PC-9 (cell line): ENCODE results near the gene RUNX3. TPM values are rescaled to one million over a fixed set of nuclear protein-coding genes. Genes with fewer than 3 reads are reported as not detected.

Experiments
- BruUV-seq: library from RNA; stranded (reverse); fragments of 400-500 nt; replicated peaks from 2 replicates; lab custom pipeline; 2021; lab: Mats Ljungman, UMichigan
- CTCF ChIA-PET: fragments of 300-600 bp; sonication (Branson Sonifier 250); formaldehyde crosslinking; loops from one replicate; lab custom pipeline; 2022; ENCODE audit warnings: antibody characterized with exemption; lab: Charles Lee
- POLR2A ChIA-PET: fragments of 300-600 bp; sonication (Branson Sonifier 250); formaldehyde crosslinking; loops from one replicate; lab custom pipeline; 2022; ENCODE audit warnings: antibody characterized with exemption; ENCODE audit not compliant: unreplicated experiment; lab: Charles Lee
- DNase-seq, 2 experiments: peaks; one replicate each; pipeline versions ENCODE4 v3.0.0 to v3.0.0-alpha.2; 2015 to 2022; ENCODE audit warnings: mixed read lengths in 1 of 2
- H2AFZ ChIP-seq: fragments of 200-600 bp; sonication (generic); 2 replicates; pipeline ENCODE4 v1.8.1; 2017; ENCODE audit warnings: antibody characterized with exemption
- H3F3A ChIP-seq: fragments of 200-600 bp; sonication (generic); 2 replicates; pipeline ENCODE4 v1.8.1; 2017; ENCODE audit warnings: antibody characterized with exemption, mild to moderate bottlenecking, low read depth; ENCODE audit not compliant: insufficient read depth
- H3K27ac ChIP-seq: fragments of 200-600 bp; sonication (generic); 2 replicates; pipeline ENCODE4 v1.6.1; 2016; ENCODE audit warnings: mixed run types
- H3K27me3 ChIP-seq: fragments of 200-600 bp; sonication (generic); 2 replicates; pipeline ENCODE4 v1.6.1; 2016; ENCODE audit warnings: low read depth, mixed run types; ENCODE audit not compliant: insufficient read depth
- H3K36me3 ChIP-seq: fragments of 200-600 bp; sonication (generic); 2 replicates; pipeline ENCODE4 v1.6.1; 2016; ENCODE audit warnings: low read depth, mixed run types
- H3K4me1 ChIP-seq: fragments of 200-600 bp; sonication (generic); replicated peaks from 2 replicates; pipeline ENCODE4 v1.6.1; 2016; ENCODE audit warnings: mixed run types; ENCODE audit not compliant: insufficient read depth
- H3K4me2 ChIP-seq: fragments of 200-600 bp; sonication (generic); 2 replicates; pipeline ENCODE4 v1.6.1; 2017; ENCODE audit warnings: mixed run types
- H3K4me3 ChIP-seq: fragments of 200-600 bp; sonication (generic); 2 replicates; pipeline ENCODE4 v1.6.1; 2016; ENCODE audit warnings: mixed run types
- H3K79me2 ChIP-seq: fragments of 200-600 bp; sonication (generic); 2 replicates; pipeline ENCODE4 v1.6.1; 2017; ENCODE audit warnings: low read depth, mixed run types
- H3K9me2 ChIP-seq: fragments of 200-600 bp; sonication (generic); 2 replicates; pipeline ENCODE4 v1.8.1; 2017; ENCODE audit warnings: mild to moderate bottlenecking; ENCODE audit not compliant: insufficient read depth
- H3K9me3 ChIP-seq: fragments of 200-600 bp; sonication (generic); 2 replicates; pipeline ENCODE4 v1.8.1; 2016; ENCODE audit warnings: low read depth; ENCODE audit not compliant: insufficient read depth
- H4K20me1 ChIP-seq: fragments of 200-600 bp; sonication (generic); 2 replicates; pipeline ENCODE4 v1.8.1; 2017; ENCODE audit not compliant: insufficient read depth
- EZH2 ChIP-seq: fragments of 200-600 bp; sonication (generic); IDR thresholded peaks from 2 replicates; pipeline ENCODE4 v1.8.0; 2017; ENCODE audit warnings: antibody characterized with exemption, low read depth
- intact Hi-C: fragments of 100-400 bp; cut with micrococcal nuclease; formaldehyde crosslinking; loops from one replicate; pipeline ENCODE4 v1.10.0; 2022; ENCODE audit not compliant: unreplicated experiment
- total RNA-seq: library from RNA; stranded (reverse); gene quantifications from 2 replicates; pipeline ENCODE4 v1.2.3, GENCODE V29; 2021
- TF ChIP-seq, protein P1 (sequence below): fragments of 200-600 bp; sonication (generic); conservative IDR thresholded peaks from 2 replicates; pipeline ENCODE4 v1.6.1; 2017; ENCODE audit warnings: mixed run types, antibody characterized with exemption, mild to moderate bottlenecking, moderate library complexity

Gene RUNX3
- total RNA-seq, 1 experiment from 2014 or later = not detected

DNA sequence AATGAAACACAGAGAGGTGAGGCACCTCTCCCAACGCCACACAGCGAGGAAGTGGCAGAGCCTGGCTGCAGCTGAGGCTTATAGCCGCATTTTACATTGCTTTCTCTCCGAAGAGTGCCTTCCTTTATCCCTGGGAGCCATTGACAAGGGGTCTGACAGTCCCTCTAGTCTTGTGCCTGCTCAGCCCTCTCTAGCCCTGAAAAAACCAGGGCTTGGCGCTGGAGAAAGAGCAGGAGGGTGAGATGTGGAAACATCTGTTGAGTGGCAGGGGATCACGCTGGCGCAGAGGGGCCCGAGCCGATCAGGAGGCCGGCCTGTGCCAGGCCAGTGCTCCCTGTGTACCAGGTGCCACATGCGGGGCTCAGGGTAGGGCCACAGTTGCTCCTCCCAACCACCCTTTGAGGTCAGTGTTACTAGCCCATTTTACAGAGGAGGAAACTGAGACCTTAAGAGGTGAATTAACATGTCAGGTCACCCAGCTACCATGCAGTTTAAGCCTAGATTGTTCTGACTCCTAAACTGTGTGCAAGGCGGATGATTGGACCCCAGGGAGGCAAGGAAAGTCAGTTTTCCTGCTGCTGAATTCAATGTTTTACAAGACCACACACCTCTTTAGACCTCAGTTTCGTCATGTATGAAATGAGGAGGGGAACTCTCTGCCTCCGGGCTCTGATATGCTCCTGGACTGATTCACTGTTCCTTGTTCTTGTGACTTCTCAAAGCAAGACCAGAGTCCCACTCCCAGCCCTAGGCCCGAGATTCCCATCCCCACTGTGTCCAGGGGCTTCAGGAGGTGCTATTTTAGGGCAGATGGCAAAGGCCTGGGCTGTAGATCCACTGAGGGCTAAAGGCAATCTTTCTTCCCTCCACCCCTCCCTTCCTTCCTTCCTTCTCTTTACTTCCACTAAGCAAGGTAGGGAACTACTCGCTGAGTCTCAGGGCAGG, 28.0 kb upstream of the RUNX3 start:
- TF ChIP-seq, protein P1, sequence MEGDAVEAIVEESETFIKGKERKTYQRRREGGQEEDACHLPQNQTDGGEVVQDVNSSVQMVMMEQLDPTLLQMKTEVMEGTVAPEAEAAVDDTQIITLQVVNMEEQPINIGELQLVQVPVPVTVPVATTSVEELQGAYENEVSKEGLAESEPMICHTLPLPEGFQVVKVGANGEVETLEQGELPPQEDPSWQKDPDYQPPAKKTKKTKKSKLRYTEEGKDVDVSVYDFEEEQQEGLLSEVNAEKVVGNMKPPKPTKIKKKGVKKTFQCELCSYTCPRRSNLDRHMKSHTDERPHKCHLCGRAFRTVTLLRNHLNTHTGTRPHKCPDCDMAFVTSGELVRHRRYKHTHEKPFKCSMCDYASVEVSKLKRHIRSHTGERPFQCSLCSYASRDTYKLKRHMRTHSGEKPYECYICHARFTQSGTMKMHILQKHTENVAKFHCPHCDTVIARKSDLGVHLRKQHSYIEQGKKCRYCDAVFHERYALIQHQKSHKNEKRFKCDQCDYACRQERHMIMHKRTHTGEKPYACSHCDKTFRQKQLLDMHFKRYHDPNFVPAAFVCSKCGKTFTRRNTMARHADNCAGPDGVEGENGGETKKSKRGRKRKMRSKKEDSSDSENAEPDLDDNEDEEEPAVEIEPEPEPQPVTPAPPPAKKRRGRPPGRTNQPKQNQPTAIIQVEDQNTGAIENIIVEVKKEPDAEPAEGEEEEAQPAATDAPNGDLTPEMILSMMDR = no peak
- TF ChIP-seq EZH2 = no peak
- Histone ChIP-seq H3F3A (peaks cover 3% of the 10 kb centered on the region; the same call in 1 of the 2 replicates), H4K20me1 (no peaks in the 10 kb centered on the region), H3K4me2 (no peak overlapping the region), H3K4me3 (no peak overlapping the region), H3K9me3 (no peaks in the 10 kb centered on the region), H2AFZ (no peak overlapping the region), H3K27me3 (no peaks in the 10 kb centered on the region), H3K9me2 (no peaks in the 10 kb centered on the region), H3K4me1 (no peaks in the 10 kb centered on the region), H3K79me2 (no peaks in the 10 kb centered on the region), H3K27ac (no peak overlapping the region), H3K36me3 (no peaks in the 10 kb centered on the region)
- no peak for DNase-seq
- no TSS peak for BruUV-seq
- ChIA-PET CTCF (no interaction called here), POLR2A (no interaction called here)
- intact Hi-C loops = no loop called here

DNA sequence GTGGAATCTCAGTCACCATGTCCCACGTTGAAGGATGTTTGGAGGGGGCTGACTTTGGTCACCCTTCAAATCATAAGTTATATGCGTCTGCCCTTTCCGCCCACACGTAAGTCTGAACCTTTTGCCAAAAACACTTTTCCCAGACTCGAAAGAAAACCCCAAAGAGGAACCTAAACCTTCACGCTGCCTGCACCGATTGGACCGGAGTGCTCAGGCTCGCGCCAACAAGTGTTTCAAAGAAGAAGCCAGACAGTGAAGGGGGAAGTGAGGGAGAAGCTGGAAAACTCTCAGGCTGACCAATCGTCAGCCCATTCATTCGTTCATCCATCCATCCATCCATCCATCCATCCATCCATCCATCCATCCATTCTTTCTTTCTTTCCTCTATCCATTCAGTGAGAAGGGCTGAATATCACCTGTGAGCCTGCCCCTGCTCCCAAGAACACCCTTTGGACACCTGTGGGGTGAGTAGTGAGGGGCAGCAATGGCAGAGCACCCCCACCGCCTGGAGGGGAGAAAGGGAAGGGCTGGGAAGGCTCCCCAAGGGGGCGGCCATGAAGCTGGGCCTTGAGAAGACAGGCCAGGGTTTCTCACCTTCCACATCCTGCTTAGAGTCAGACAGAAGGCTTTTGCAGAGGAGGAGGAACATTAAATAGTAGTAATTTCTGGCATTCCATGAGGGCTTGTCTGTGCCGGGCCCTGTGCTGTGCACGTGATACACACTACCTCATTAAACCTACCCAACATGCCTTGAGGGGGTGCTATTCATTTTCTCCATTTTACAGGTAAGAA, 27.1 kb upstream of the RUNX3 start:
- Histone ChIP-seq H3K9me3 (no peaks in the 10 kb centered on the region), H4K20me1 (no peaks in the 10 kb centered on the region), H3K4me2 (no peak overlapping the region), H3K4me1 (no peaks in the 10 kb centered on the region), H3F3A (peaks cover 5% of the 10 kb centered on the region; the same call in 1 of the 2 replicates), H3K9me2 (no peaks in the 10 kb centered on the region), H3K79me2 (no peaks in the 10 kb centered on the region), H2AFZ (no peak overlapping the region), H3K4me3 (no peak overlapping the region), H3K27me3 (no peaks in the 10 kb centered on the region), H3K36me3 (no peaks in the 10 kb centered on the region), H3K27ac (no peak overlapping the region)
- DNase-seq = no peak
- BruUV-seq = no TSS peak
- TF ChIP-seq EZH2 = no peak
- TF ChIP-seq, protein P1 = no peak
- CTCF ChIA-PET = no interaction called here
- intact Hi-C loops = no loop called here
- POLR2A ChIA-PET = no interaction called here

DNA sequence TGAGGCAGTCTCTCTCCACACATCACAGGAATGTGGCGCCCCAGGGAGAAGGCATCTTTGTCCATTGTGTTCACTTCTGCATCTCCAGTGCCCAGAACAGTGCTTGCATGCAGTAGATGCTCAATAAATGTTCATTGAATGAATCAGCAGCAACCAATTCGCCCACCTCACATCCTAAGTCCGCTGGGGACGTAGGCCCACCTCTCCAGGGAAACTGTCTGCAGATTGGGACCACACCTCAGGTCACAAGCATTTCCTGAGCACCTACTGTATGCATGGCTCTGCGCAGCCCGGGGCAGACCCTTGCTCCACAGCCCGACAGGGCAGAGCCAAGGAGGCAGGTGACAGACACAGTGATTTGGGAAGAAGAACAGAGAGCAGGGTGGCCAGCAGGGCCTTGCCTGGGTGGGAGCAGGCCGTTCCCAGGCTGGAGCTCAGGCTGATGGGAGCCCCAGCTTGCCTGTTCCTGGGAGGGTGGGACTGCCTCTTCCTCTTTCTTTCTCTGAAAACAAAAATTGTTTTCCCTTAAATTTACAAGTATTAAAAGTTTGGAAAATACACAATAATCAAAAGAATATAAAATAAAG, 25.8 kb upstream of the RUNX3 start:
- Histone ChIP-seq H3K4me2 (no peak overlapping the region), H4K20me1 (no peaks in the 10 kb centered on the region), H3K9me2 (no peaks in the 10 kb centered on the region), H3K27ac (no peak overlapping the region), H3K4me1 (no peaks in the 10 kb centered on the region), H3K36me3 (no peaks in the 10 kb centered on the region), H2AFZ (no peak overlapping the region), H3F3A (peaks cover 8% of the 10 kb centered on the region; the same call in 1 of the 2 replicates), H3K4me3 (no peak overlapping the region), H3K79me2 (no peaks in the 10 kb centered on the region), H3K27me3 (no peaks in the 10 kb centered on the region), H3K9me3 (no peaks in the 10 kb centered on the region)
- ChIA-PET CTCF (no interaction called here), POLR2A (no interaction called here)
- intact Hi-C loops = no loop called here
- BruUV-seq = no TSS peak
- no peak for DNase-seq
- TF ChIP-seq, protein P1 = no peak
- TF ChIP-seq EZH2 = no peak
